ENCODE measurements around the gene TBC1D4.
"Not testable (repeated sequence)": the region's sequence is repeated elsewhere in the genome, so short reads cannot be mapped to it uniquely, and the experiment has no call there.

The TBC1D4 gene

DNA sequence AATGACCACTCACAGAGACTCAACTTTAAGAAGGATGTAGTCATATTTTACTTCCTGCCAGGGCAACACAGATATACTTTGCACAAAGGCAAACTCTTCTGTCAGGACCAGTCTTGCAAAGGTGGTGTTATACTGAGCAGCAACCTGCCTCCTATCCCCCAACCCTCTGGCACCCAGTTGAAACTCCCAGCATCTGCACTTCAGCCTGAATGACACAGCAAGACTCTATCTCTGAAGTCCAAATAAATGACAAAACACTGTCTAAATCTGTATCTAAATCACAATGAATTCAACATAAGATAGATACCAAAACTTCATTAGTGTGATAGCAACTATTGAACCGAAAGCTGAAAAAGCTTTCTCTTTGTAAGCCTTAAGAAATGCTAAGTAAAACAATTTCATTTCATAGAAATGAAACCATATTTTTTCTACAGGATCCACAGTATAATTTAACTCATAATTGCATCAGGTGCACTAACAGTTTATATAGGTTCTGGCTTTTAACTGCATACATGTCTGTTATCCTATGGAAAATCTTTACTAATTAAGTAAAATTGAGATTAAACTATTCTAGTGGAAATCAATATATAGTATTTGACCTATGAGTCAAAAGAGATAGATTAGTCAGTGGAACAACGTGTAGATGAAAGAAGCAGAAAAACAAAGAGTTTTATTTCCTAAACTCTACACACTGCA is 163.7 kb downstream of the TBC1D4 start:
- DNase-seq = no peak

DNA sequence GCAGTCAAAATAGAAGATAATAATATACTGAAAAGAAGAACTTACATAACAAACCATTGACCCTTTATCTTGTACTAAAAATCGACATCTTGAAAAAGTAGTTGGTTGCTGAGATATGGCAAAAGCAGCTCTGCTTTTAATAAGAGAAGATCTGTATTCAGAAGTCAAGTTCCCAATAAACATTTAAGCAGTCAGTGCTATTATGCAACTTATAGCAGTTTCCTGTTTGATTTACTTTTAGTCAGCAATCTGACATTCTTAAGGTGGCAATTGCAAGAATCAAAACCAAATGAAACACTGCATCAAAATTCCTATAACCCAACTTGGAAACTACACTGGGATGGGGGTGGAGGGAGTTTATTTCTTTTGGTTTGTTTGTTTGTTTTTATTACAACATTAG is 165.5 kb downstream of the TBC1D4 start:
- DNase-seq = no peak

DNA sequence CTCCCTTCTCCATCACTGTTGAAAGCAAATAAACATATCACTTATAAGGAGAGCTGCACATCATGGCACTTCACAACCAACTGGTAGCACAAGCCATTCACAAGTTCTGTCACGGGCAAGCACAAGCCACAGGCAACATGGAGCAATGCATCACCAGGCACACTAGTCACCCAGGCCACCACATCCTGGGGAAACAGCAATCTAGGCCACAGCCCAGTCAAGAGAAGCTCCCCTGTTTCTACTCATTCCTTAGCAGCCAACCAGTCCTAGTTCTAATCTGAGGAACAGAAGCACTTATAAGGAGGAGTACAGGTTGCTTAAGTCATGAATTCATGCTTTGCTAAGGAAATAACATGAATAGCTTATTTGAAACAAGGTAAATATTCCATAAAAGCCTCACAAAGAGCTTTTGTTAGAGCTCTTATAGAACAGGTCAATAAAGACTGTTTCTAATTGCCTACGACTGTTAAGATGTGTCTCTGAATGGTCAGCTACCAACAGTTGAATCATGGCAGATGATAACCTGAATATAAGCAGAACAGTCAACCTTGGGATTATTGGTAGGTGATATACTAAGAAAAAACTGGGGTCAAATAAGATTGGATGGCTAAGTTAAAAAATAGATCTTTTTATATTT is 169.0 kb downstream of the TBC1D4 start:
- DNase-seq = no peak

GRCh38 chr13:75309981-75310580 is 171.9 kb downstream of the TBC1D4 start:
- DNase-seq = no peak

DNA sequence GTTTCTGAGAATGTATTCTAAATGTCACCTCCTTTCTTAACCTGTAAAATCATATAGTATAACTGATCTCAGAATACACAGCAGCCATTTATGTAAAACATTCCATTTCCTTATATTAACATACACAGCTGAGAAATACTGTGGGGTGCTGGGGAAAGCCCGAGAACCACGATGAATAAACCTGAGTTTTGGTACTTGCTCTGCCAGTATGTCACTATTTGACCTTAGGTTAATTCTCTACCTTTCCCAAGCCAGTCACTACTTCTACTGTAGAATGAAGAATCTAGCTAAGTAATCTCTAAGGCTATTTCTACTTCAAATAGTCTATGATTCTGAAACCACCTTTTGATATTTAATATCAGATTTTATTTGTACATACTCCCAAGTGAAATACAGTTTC is 173.7 kb downstream of the TBC1D4 start:
- DNase-seq = no peak

- no peak for DNase-seq
Observed at GRCh38 chr13:75307370-75307949, 174.5 kb downstream of the TBC1D4 start.

GRCh38 chr13:75306967-75307366 is 175.0 kb downstream of the TBC1D4 start:
- DNase-seq = not testable (repeated sequence)

DNA sequence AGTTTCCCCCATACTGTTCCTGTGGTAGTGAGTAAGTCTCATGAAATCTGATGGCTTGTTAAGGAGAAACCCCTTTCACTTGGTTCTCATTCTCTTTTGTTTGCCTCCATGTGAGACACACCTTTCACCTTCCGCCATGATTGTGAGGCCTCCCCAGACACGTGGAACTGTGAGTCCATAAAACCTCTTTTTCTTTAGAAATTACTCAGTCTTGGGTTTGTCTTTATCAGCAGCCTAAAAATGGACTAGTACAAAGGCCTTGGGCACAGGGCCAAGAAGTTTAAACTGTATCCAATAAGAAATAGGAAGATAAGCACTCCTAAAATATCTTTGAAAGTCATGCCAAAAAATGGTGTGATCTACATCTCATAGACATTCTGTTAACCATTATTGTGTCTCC is 176.9 kb downstream of the TBC1D4 start:
- no peak for DNase-seq

GRCh38 chr13:75303263-75303662 is 178.7 kb downstream of the TBC1D4 start:
- no peak for DNase-seq

- no peak for DNase-seq
Observed at GRCh38 chr13:75302071-75302698, 179.8 kb downstream of the TBC1D4 start.

- no peak for DNase-seq
Observed at GRCh38 chr13:75299913-75300862, 181.8 kb downstream of the TBC1D4 start.

GRCh38 chr13:75299246-75299645 is 182.7 kb downstream of the TBC1D4 start:
- no peak for DNase-seq

DNA sequence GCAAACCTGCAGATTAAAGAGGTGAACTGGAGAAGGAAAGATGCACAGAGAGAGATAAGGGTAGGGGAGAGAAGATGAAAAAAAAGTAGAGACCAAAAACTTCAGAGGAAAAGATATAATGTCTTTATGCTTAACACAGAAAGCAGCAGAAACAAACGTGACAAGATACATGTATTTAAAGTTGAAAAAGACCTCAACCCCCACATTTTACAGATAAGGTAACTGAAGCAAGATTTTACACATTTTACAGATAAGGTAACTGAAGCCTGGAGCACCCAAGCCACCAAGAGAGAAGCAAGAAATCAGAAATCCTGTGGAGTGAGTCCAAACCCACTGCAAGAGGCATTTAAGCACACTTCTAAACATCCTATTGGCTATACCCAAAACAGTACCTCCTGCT is 185.3 kb downstream of the TBC1D4 start:
- no peak for DNase-seq

GRCh38 chr13:75295201-75295600 is 186.8 kb downstream of the TBC1D4 start:
- no peak for DNase-seq

GRCh38 chr13:75294110-75294509 is 187.9 kb downstream of the TBC1D4 start:
- no peak for DNase-seq

DNA sequence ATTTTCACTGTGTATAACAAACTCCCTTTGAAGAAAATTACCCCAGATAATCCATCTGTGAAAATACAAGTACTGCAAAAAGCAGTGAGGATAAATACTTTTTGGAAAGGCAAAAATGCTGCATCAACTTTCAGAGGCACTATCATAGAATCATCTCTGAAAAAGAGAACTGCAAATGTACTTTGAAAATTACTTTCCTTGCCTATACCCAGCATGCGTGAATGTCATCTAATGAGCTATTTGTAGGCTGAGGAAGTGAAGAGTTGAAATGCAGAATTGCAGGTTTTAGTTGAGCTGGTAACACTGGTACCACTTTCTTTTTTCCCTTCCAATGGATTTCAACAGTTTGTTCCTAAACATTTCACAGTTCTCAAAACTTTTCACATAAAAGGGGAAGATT is 196.7 kb downstream of the TBC1D4 start:
- no peak for DNase-seq

DNA sequence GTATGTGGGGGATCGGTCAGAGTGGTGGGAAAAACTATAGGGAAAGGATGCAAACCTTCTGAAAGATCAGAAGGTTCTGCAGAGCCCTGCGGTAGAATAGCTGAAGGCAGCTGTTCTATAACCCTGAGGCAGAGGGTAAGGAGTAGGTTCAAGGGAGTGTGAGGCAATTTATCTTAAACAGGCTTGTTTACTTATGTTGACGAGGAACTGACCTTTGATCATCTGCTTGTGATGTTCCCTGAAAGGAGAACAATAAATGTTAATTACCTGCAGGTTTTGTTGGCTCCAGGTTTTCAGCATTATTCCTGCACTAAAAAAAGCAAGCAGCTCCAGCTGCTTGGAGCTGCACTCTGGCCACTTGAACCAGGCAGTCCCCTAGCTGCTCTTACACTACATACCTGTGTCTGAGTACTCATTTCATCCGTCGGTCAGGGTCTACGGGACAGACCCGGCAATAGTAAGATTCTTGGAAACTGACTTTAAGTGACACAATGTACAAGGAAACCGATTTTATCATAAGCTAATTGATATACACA is 202.1 kb downstream of the TBC1D4 start:
- no peak for DNase-seq

DNA sequence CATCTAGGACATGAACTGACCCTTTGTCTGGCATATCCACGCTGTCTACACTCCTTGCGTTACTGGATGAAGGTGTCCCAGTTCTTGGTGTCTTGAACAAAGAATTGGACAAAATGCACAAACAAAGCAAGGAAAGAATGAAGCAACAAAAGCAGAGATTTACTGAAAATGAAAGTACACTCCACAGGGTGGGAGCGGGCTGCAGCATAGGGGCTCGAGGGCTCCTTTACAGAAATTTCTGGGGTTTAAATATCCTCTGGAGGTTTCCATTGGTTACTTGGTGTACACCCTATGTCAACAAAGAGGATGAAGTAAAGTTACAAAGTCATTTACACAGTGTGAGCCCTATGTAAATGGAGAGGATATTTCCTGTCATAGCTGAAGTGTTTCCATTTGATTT is 208.3 kb downstream of the TBC1D4 start:
- DNase-seq = not testable (repeated sequence)

GRCh38 chr13:75271846-75272245 is 210.1 kb downstream of the TBC1D4 start:
- no peak for DNase-seq

- DNase-seq = not testable (repeated sequence)
Observed at GRCh38 chr13:75268481-75268880, 213.5 kb downstream of the TBC1D4 start.

GRCh38 chr13:75264611-75265010 is 217.4 kb downstream of the TBC1D4 start:
- no peak for DNase-seq
